ENCODE measurements around the gene ASB18.

Gene ASB18

GRCh38 chr2:236161531-236161930 is 102.7 kb downstream of the ASB18 start:
- no peak for DNase-seq

DNA sequence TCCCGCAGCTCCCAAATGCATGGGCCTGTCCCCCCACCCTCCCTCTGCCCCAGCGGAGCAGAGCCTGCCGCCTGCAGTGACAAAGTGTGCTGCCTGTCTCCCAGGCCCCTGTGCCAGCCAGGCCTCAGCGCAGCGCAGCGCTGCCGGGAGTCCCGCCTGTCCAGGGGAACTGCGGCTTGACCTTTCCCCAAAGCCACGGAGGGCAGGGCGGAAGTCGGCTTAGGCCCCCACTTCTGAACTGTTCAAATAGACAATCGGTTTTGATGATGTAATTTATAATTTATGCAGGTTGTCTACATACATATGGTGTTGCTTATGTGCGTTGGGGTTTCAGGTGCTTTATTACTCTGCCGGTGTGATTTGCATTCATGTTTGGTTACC is 103.1 kb downstream of the ASB18 start:
- no peak for DNase-seq

- DNase-seq, result no peak
Observed at GRCh38 chr2:236160366-236161081, 103.7 kb downstream of the ASB18 start.

- DNase-seq, result no peak
Observed at GRCh38 chr2:236159778-236160170, 104.4 kb downstream of the ASB18 start.

- no peak for DNase-seq
Observed at GRCh38 chr2:236158969-236159777, 105.0 kb downstream of the ASB18 start.

DNA sequence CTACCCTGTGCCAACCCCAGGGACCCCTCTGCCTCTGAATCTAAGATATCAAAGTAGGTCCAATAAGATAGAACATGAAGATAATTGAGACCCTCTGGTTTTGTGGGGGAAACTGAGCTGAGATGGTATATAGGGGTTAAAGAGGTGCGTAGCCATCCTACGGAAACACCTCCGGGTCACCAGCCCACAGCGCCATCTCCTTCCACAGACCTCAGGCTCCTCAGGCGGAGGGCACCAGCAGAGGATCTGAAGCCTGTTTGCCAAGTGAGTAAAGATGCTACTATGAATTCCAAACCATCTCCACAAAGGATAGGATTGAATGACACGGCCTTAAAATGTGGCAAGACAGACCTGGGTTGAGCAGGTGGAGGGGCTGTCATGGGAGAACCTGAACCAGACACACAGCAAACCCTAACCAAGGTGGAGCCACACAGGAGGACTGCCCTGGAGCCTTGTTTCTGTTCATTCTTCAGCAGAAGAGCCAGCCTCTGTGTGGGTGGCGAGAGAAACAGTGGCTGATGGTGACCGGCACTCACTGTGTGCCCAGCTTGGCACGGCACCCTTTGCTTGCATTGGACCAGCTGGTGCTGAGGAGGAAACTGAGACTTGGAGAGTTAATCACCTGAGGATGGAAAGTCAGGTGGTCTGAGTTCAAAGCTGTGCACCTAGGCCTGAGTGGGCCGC is 106.2 kb downstream of the ASB18 start:
- no peak for DNase-seq

- DNase-seq, result no peak
Observed at GRCh38 chr2:236157366-236157765, 106.8 kb downstream of the ASB18 start.

DNA sequence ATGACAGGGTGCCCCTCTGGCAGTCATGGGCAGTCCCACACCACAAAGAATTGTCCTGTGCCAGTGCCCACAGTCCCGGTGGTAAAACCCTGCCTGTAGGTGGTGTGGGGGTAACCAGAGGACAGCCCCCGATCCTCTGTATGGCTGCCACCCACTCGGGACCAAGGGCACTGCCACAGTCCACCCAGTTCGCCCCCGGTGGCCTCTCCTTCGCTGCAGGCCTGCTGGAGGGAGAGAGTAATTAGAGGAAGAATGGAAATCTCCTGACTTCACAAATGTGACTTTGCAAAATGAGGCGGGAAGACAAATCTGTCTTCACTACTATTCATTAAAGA is 107.4 kb downstream of the ASB18 start:
- no peak for DNase-seq

DNA sequence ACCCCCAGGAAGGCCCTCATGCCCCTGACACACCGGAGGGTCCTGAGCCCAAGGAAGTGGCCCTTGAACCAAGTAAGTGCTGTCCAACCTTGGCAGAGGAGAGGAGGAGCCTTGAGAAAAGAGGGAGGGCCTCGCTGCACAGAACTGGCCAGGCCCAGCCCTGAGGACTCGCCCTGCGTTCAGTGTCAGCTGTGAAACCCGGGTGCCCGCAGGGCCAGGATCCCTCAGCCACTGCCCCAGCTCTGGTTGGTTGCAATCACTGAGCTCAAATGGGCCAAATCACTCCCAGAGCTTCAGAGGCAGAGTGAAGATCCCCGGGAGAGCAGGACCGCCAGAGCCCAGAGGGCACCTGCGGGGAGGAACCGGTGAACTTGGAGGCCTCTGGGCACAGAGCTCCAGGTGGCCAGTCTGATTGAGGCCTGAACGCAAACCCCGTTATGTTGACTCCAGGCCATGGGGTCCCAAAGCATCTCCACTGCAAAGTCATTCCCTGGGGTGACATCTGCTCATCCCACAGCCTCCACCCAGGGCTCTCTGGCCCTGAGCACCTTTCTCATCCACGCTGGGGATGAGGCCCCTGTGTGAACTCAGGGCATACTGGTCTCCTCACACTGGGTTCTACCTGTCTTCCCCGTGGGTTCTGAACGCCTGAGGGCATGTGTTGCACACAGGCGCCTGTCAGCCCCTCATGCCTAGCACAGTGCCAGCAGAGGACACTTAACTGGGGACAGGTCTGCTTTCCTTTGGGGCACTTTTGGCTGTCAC is 107.9 kb downstream of the ASB18 start:
- DNase-seq, result no peak

DNA sequence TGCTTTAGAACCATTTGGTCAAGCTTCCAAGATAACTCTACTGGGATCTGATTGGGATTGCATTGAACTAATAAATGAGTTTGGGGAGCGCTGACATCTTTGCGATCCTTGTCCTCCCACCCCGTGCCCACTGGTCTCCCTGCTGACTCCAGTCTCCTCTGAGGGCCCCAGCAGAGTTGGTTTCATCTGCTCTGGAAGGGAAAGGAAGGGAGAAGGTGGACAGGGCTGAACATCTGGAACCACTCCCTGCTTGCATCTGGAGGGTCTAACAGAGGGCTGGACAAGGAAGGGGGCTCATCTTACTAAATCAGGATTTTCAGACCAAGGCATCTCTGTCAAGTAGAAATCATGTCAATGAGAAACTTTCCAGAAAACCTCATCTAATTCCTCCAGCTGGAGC is 108.8 kb downstream of the ASB18 start:
- no peak for DNase-seq

- no peak for DNase-seq
Observed at GRCh38 chr2:236146436-236146835, 117.8 kb downstream of the ASB18 start.

GRCh38 chr2:236143811-236144210 is 120.4 kb downstream of the ASB18 start:
- DNase-seq, result no peak

Data from cortex of kidney (tissue), 1 donor.